Measurements from ENCODE around the gene CP. TPM values are rescaled to one million over a fixed set of nuclear protein-coding genes. Genes with fewer than 3 reads are reported as not detected.
"Not testable (repeated sequence)": the region's sequence is repeated elsewhere in the genome, so short reads cannot be mapped to it uniquely, and the experiment has no call there.

The CP gene
- total RNA-seq, 1 donor from 2014 or later = 1.0 TPM

DNA sequence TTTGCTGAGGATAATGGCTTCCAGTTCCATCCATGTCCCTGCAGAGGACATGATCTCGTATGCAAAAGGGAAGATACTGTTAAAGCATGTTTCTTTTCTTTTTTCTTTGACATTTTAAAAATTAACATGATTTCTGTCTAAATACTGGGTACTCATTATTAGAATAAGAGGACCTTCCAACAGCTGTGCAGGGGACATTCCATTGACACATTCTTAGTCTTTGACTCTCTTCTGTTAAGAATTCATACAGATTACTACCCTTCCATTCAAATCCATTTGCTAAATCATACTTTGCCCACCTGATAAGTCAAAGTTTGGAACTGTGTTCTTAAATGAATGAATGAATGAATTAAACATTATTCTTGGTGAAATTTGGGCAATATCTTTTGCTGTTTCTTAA, 5.1 kb upstream of the CP start:
- H3K27me3 Mint-ChIP-seq = no peaks in the 10 kb centered on the region

GRCh38 chr3:149224736-149225594, 3.3 kb upstream of the CP start:
- H3K27me3 Mint-ChIP-seq = no peaks in the 10 kb centered on the region
- no peak overlapping the region for H3K27ac Mint-ChIP-seq
- TF ChIP-seq, protein P1, sequence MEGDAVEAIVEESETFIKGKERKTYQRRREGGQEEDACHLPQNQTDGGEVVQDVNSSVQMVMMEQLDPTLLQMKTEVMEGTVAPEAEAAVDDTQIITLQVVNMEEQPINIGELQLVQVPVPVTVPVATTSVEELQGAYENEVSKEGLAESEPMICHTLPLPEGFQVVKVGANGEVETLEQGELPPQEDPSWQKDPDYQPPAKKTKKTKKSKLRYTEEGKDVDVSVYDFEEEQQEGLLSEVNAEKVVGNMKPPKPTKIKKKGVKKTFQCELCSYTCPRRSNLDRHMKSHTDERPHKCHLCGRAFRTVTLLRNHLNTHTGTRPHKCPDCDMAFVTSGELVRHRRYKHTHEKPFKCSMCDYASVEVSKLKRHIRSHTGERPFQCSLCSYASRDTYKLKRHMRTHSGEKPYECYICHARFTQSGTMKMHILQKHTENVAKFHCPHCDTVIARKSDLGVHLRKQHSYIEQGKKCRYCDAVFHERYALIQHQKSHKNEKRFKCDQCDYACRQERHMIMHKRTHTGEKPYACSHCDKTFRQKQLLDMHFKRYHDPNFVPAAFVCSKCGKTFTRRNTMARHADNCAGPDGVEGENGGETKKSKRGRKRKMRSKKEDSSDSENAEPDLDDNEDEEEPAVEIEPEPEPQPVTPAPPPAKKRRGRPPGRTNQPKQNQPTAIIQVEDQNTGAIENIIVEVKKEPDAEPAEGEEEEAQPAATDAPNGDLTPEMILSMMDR (IDR thresholded peaks at IDR 0.05; ENCODE audit: unreplicated experiment) = no peak
- H3K4me1 Mint-ChIP-seq (ENCODE audit: low read depth) = peaks cover 28% of the 10 kb centered on the region
- no peak overlapping the region for H3K4me3 Mint-ChIP-seq (ENCODE audit: low read depth)
- DNase-seq (ENCODE audit: low spot score, unreplicated experiment) = no peak
- no peaks in the 10 kb centered on the region for H3K9me3 Mint-ChIP-seq (ENCODE audit: low read depth)
- no peaks in the 10 kb centered on the region for H3K36me3 Mint-ChIP-seq (ENCODE audit: insufficient read depth)

More for the DNA sequence above, 5.1 kb upstream of the CP start:
- H3K9me3 Mint-ChIP-seq (ENCODE audit: low read depth) = no peaks in the 10 kb centered on the region
- H3K4me1 Mint-ChIP-seq (ENCODE audit: low read depth) = peaks cover 16% of the 10 kb centered on the region
- TF ChIP-seq, protein P1 (IDR thresholded peaks at IDR 0.05; ENCODE audit: unreplicated experiment) = no peak
- DNase-seq (ENCODE audit: low spot score, unreplicated experiment) = no peak
- H3K4me3 Mint-ChIP-seq (ENCODE audit: low read depth) = no peak overlapping the region
- H3K36me3 Mint-ChIP-seq (ENCODE audit: insufficient read depth) = no peaks in the 10 kb centered on the region
- H3K27ac Mint-ChIP-seq = no peak overlapping the region

DNA sequence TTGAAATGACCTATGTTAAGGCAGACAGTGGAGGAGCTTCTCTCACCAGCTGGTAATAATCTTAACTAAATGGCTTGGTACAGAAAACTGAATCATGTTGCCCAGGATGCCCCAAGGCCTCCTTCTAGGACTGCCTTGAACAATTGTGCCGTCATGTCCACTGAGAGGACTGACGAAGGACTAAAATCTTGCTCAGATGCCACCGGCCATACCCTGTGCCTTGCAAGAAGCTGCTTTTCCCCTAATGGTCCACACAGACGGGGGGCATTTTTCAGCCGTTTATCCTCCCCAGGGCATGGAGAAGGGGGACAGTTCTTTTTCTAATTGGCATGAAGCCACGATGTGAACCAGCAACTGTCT, 1.8 kb upstream of the CP start:
- no peak for DNase-seq (ENCODE audit: low spot score, unreplicated experiment)
- peaks cover 3% of the 10 kb centered on the region for H3K9me3 Mint-ChIP-seq (ENCODE audit: low read depth)
- no peaks in the 10 kb centered on the region for H3K27me3 Mint-ChIP-seq
- TF ChIP-seq, protein P1 (IDR thresholded peaks at IDR 0.05; ENCODE audit: unreplicated experiment) = no peak
- H3K4me3 Mint-ChIP-seq (ENCODE audit: low read depth) = no peak overlapping the region
- H3K27ac Mint-ChIP-seq = no peak overlapping the region
- no peaks in the 10 kb centered on the region for H3K36me3 Mint-ChIP-seq (ENCODE audit: insufficient read depth)
- H3K4me1 Mint-ChIP-seq (ENCODE audit: low read depth) = peaks cover 28% of the 10 kb centered on the region

- not testable (repeated sequence) for H3K27me3 Mint-ChIP-seq; H3K4me3 Mint-ChIP-seq (ENCODE audit: low read depth); DNase-seq (ENCODE audit: low spot score, unreplicated experiment); H3K36me3 Mint-ChIP-seq (ENCODE audit: insufficient read depth); H3K9me3 Mint-ChIP-seq (ENCODE audit: low read depth)
- Mint-ChIP-seq H3K4me1 (ENCODE audit: low read depth) (peaks cover 42% of the 10 kb centered on the region), H3K27ac (peak overlapping the region; percentile 49)
These were observed 2.1 kb downstream of the CP start for GRCh38 chr3:149219380-149220121.

DNA sequence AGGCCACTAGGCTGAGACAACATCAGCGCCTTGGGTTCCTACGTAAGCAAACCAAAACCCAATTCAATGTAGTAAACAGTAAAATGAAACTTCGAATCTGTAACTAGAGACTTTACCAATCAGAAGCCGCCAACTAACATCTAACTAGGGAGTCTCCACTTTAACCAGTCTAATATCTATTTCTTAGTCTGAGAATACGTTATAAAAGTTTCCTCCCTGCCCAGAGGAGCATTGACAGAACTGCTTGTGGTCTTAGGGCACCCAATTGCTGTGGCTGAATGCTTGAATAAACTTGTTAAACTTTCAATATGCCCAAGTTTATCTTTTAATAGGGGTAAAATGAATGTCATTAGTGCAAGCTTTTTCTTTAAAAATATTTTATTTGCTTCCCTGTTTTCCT, 4.3 kb downstream of the CP start:
- no peak overlapping the region for H3K27ac Mint-ChIP-seq
- TF ChIP-seq, protein P1 (IDR thresholded peaks at IDR 0.05; ENCODE audit: unreplicated experiment) = no peak
- no peaks in the 10 kb centered on the region for H3K36me3 Mint-ChIP-seq (ENCODE audit: insufficient read depth)
- H3K27me3 Mint-ChIP-seq = no peaks in the 10 kb centered on the region
- no peak for DNase-seq (ENCODE audit: low spot score, unreplicated experiment)
- no peak overlapping the region for H3K4me3 Mint-ChIP-seq (ENCODE audit: low read depth)
- H3K4me1 Mint-ChIP-seq (ENCODE audit: low read depth) = peaks cover 46% of the 10 kb centered on the region
- H3K9me3 Mint-ChIP-seq (ENCODE audit: low read depth) = peaks cover 3% of the 10 kb centered on the region

Data from progenitor cell of endocrine pancreas (in vitro differentiated cells).